GM23338 (cell line): ENCODE measurements around the gene ZNF638. TPM values are rescaled to one million over a fixed set of nuclear protein-coding genes. Genes with fewer than 3 reads are reported as not detected.

Experiments
- ATAC-seq: fragments of 200-7000 bp; cut with Tn5 transposase; 3 replicates; pipeline ENCODE4 v1.9.1; 2020
- DNase-seq: peaks from one replicate; pipeline ENCODE4 v3.0.0-alpha.2; 2015; ENCODE audit warnings: low spot score
- H2AFZ ChIP-seq: fragments of 200-600 bp; sonication (generic); 2 replicates; pipeline ENCODE4 v1.8.0; 2016; ENCODE audit warnings: antibody characterized with exemption, mild to moderate bottlenecking, moderate library complexity
- H3F3A ChIP-seq: fragments of 200-600 bp; sonication (generic); replicated peaks from 2 replicates; pipeline ENCODE4 v1.8.0; 2017; ENCODE audit warnings: antibody characterized with exemption, mixed run types, low read depth
- H3K27ac ChIP-seq: fragments of 200-600 bp; sonication (generic); 2 replicates; pipeline ENCODE4 v1.6.1; 2016; ENCODE audit warnings: low read depth
- H3K27me3 ChIP-seq: fragments of 200-600 bp; sonication (generic); 2 replicates; pipeline ENCODE4 v1.8.0; 2016; ENCODE audit warnings: mild to moderate bottlenecking, mixed run types, moderate library complexity; ENCODE audit not compliant: insufficient read depth
- H3K36me3 ChIP-seq: fragments of 200-600 bp; sonication (generic); 2 replicates; pipeline ENCODE4 v1.8.0; 2016; ENCODE audit warnings: mild to moderate bottlenecking; ENCODE audit not compliant: insufficient read depth
- H3K4me1 ChIP-seq: fragments of 200-600 bp; sonication (generic); 2 replicates; pipeline ENCODE4 v1.8.0; 2016; ENCODE audit warnings: mild to moderate bottlenecking, moderate library complexity; ENCODE audit not compliant: insufficient read depth
- H3K4me2 ChIP-seq: fragments of 200-600 bp; sonication (generic); 2 replicates; pipeline ENCODE4 v1.7.1; 2017; ENCODE audit warnings: mixed run types
- H3K4me3 ChIP-seq: fragments of 200-600 bp; sonication (generic); 2 replicates; pipeline ENCODE4 v1.6.1; 2016; ENCODE audit warnings: mixed run types
- H3K79me2 ChIP-seq: fragments of 200-600 bp; sonication (generic); replicated peaks from 2 replicates; pipeline ENCODE4 v1.8.0; 2017; ENCODE audit warnings: mild to moderate bottlenecking; ENCODE audit not compliant: insufficient read depth
- H3K9me2 ChIP-seq: fragments of 200-600 bp; sonication (generic); 2 replicates; pipeline ENCODE4 v1.8.0; 2017; ENCODE audit not compliant: insufficient read depth
- H4K20me1 ChIP-seq: fragments of 200-600 bp; sonication (generic); replicated peaks from 2 replicates; pipeline ENCODE4 v1.8.0; 2017; ENCODE audit warnings: mild to moderate bottlenecking; ENCODE audit not compliant: insufficient read depth
- H3K27ac Mint-ChIP-seq: 2 replicates; pipeline ENCODE4 v1.8.0; 2020; ENCODE audit warnings: inconsistent platforms, mild to moderate bottlenecking, moderate library complexity, mixed read lengths
- H3K27me3 Mint-ChIP-seq: 3 replicates; pipeline ENCODE4 v1.8.0; 2022; ENCODE audit warnings: low read depth, mild to moderate bottlenecking, moderate library complexity, mixed read lengths, inconsistent platforms; ENCODE audit not compliant: insufficient read depth, poor library complexity
- H3K36me3 Mint-ChIP-seq: 3 replicates; pipeline ENCODE4 v1.8.0; 2021; ENCODE audit warnings: low read depth, mild to moderate bottlenecking, inconsistent platforms, moderate library complexity, mixed read lengths
- H3K4me1 Mint-ChIP-seq: 3 replicates; pipeline ENCODE4 v1.8.0; 2020; ENCODE audit warnings: mild to moderate bottlenecking, inconsistent platforms, mixed read lengths
- H3K4me3 Mint-ChIP-seq: 3 replicates; pipeline ENCODE4 v1.8.0; 2021; ENCODE audit warnings: moderate library complexity, mild to moderate bottlenecking, inconsistent platforms, mixed read lengths
- H3K9me3 Mint-ChIP-seq: 3 replicates; pipeline ENCODE4 v1.8.0; 2020; ENCODE audit warnings: moderate library complexity, mild to moderate bottlenecking, inconsistent platforms, mixed read lengths
- EZH2 ChIP-seq: fragments of 200-600 bp; sonication (generic); IDR thresholded peaks from one replicate; pipeline ENCODE4 v1.8.0; 2017; ENCODE audit warnings: antibody characterized with exemption, mild to moderate bottlenecking, low read depth; ENCODE audit not compliant: unreplicated experiment
- JUNB ChIP-seq: IDR thresholded peaks from one replicate; pipeline ENCODE4 v1.6.1; 2016; ENCODE audit warnings: antibody characterized with exemption; ENCODE audit not compliant: unreplicated experiment
- NANOG ChIP-seq: IDR thresholded peaks from 2 replicates; pipeline ENCODE4 v1.6.1; 2016; ENCODE audit warnings: antibody characterized with exemption, borderline replicate concordance
- POLR2AphosphoS5 ChIP-seq: IDR thresholded peaks from 2 replicates; pipeline ENCODE4 v1.6.1; 2016; ENCODE audit warnings: antibody characterized with exemption, low read depth
- STAT1 ChIP-seq: IDR thresholded peaks from one replicate; pipeline ENCODE4 v1.6.1; 2016; ENCODE audit warnings: antibody characterized with exemption; ENCODE audit not compliant: unreplicated experiment
- ZNF114 ChIP-seq: fragments of 250-450 bp; sonication (Bioruptor Pico); IDR thresholded peaks from 2 replicates; pipeline ENCODE4 v1.5.0; 2020; ENCODE audit warnings: mild to moderate bottlenecking, moderate library complexity
- polyA plus RNA-seq: library from polyadenylated mRNA; unstranded; fragments of >200 nt; fragmentation: Nextera tagmentation; extraction: Ambion mirVana; gene quantifications from 2 replicates; pipeline ENCODE4 v1.2.1, GENCODE V29; 2016
- total RNA-seq: library from RNA; depleted of rRNA; stranded (reverse); fragments of >200 nt; shearing (Covaris generic); gene quantifications from 2 replicates; pipeline ENCODE4 v1.2.3, GENCODE V29; 2014
- TF ChIP-seq, protein P1 (sequence below): IDR thresholded peaks from one replicate; pipeline ENCODE4 v1.6.1; 2018; ENCODE audit warnings: antibody characterized with exemption; ENCODE audit not compliant: unreplicated experiment
- TF ChIP-seq, protein P2 (sequence below): fragments of 250-450 bp; sonication (Bioruptor Pico); IDR thresholded peaks from 2 replicates; pipeline ENCODE4 v1.5.0; 2020; ENCODE audit warnings: mild to moderate bottlenecking, moderate library complexity

Gene ZNF638
- total and polyA plus RNA-seq, 2 experiments from 2014 or later: 185 to 190 TPM

DNA sequence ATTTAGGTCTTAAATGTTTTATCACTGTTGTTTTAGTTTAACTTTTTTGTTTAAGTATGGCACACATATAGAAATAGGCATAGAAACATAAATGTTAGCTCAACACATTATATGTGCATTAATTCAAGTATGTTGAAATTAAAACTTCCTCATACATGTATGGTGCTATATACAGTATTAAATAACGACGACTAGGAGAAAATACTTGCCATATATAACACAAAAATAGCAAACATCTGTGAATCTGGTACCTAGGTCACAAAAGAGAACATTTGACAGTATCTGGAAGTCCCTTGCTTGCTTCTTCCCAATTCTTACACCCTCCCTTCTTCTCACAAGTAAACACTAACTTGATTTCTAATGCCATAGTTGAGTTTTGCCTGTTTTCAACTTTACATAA lies 38.4 kb downstream of the ZNF638 start (continued):
- TF ChIP-seq, protein P1, sequence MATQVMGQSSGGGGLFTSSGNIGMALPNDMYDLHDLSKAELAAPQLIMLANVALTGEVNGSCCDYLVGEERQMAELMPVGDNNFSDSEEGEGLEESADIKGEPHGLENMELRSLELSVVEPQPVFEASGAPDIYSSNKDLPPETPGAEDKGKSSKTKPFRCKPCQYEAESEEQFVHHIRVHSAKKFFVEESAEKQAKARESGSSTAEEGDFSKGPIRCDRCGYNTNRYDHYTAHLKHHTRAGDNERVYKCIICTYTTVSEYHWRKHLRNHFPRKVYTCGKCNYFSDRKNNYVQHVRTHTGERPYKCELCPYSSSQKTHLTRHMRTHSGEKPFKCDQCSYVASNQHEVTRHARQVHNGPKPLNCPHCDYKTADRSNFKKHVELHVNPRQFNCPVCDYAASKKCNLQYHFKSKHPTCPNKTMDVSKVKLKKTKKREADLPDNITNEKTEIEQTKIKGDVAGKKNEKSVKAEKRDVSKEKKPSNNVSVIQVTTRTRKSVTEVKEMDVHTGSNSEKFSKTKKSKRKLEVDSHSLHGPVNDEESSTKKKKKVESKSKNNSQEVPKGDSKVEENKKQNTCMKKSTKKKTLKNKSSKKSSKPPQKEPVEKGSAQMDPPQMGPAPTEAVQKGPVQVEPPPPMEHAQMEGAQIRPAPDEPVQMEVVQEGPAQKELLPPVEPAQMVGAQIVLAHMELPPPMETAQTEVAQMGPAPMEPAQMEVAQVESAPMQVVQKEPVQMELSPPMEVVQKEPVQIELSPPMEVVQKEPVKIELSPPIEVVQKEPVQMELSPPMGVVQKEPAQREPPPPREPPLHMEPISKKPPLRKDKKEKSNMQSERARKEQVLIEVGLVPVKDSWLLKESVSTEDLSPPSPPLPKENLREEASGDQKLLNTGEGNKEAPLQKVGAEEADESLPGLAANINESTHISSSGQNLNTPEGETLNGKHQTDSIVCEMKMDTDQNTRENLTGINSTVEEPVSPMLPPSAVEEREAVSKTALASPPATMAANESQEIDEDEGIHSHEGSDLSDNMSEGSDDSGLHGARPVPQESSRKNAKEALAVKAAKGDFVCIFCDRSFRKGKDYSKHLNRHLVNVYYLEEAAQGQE: no peak
- no peak for TF ChIP-seq STAT1
- no peak for TF ChIP-seq ZNF114 (CRISPR knock-in tag)

- H4K20me1 ChIP-seq: peaks cover 16% of the 10 kb centered on the region
- H3K27me3 Mint-ChIP-seq: peaks cover 3% of the 10 kb centered on the region
- H3K27ac Mint-ChIP-seq: no peak overlapping the region
- no peak overlapping the region for H3K4me2 ChIP-seq
- DNase-seq (no peak), ATAC-seq (no peak)
- H3K36me3 ChIP-seq: peaks cover 36% of the 10 kb centered on the region; the same call in 1 of the 2 replicates
- no peaks in the 10 kb centered on the region for H3F3A ChIP-seq
- H3K4me1 ChIP-seq: no peaks in the 10 kb centered on the region
- TF ChIP-seq EZH2 (no peak), ZNF114 (CRISPR knock-in tag) (no peak), POLR2AphosphoS5 (no peak), STAT1 (no peak), JUNB (no peak), NANOG (no peak)
- TF ChIP-seq, protein P2, sequence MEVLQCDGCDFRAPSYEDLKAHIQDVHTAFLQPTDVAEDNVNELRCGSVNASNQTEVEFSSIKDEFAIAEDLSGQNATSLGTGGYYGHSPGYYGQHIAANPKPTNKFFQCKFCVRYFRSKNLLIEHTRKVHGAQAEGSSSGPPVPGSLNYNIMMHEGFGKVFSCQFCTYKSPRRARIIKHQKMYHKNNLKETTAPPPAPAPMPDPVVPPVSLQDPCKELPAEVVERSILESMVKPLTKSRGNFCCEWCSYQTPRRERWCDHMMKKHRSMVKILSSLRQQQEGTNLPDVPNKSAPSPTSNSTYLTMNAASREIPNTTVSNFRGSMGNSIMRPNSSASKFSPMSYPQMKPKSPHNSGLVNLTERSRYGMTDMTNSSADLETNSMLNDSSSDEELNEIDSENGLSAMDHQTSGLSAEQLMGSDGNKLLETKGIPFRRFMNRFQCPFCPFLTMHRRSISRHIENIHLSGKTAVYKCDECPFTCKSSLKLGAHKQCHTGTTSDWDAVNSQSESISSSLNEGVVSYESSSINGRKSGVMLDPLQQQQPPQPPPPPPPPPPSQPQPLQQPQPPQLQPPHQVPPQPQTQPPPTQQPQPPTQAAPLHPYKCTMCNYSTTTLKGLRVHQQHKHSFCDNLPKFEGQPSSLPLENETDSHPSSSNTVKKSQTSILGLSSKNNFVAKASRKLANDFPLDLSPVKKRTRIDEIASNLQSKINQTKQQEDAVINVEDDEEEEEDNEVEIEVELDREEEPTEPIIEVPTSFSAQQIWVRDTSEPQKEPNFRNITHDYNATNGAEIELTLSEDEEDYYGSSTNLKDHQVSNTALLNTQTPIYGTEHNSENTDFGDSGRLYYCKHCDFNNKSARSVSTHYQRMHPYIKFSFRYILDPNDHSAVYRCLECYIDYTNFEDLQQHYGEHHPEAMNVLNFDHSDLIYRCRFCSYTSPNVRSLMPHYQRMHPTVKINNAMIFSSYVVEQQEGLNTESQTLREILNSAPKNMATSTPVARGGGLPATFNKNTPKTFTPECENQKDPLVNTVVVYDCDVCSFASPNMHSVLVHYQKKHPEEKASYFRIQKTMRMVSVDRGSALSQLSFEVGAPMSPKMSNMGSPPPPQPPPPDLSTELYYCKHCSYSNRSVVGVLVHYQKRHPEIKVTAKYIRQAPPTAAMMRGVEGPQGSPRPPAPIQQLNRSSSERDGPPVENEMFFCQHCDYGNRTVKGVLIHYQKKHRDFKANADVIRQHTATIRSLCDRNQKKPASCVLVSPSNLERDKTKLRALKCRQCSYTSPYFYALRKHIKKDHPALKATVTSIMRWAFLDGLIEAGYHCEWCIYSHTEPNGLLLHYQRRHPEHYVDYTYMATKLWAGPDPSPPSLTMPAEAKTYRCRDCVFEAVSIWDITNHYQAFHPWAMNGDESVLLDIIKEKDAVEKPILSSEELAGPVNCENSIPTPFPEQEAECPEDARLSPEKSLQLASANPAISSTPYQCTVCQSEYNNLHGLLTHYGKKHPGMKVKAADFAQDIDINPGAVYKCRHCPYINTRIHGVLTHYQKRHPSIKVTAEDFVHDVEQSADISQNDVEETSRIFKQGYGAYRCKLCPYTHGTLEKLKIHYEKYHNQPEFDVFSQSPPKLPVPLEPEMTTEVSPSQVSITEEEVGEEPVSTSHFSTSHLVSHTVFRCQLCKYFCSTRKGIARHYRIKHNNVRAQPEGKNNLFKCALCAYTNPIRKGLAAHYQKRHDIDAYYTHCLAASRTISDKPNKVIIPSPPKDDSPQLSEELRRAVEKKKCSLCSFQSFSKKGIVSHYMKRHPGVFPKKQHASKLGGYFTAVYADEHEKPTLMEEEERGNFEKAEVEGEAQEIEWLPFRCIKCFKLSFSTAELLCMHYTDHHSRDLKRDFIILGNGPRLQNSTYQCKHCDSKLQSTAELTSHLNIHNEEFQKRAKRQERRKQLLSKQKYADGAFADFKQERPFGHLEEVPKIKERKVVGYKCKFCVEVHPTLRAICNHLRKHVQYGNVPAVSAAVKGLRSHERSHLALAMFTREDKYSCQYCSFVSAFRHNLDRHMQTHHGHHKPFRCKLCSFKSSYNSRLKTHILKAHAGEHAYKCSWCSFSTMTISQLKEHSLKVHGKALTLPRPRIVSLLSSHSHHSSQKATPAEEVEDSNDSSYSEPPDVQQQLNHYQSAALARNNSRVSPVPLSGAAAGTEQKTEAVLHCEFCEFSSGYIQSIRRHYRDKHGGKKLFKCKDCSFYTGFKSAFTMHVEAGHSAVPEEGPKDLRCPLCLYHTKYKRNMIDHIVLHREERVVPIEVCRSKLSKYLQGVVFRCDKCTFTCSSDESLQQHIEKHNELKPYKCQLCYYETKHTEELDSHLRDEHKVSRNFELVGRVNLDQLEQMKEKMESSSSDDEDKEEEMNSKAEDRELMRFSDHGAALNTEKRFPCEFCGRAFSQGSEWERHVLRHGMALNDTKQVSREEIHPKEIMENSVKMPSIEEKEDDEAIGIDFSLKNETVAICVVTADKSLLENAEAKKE (CRISPR knock-in tag): no peak
- H3K4me3 ChIP-seq: no peak overlapping the region
- H3K36me3 Mint-ChIP-seq: peaks cover 41% of the 10 kb centered on the region
- no peak overlapping the region for H2AFZ ChIP-seq
- no peaks in the 10 kb centered on the region for H3K4me1 Mint-ChIP-seq
- no peaks in the 10 kb centered on the region for H3K9me2 ChIP-seq
- no peak overlapping the region for H3K4me3 Mint-ChIP-seq
- no peaks in the 10 kb centered on the region for H3K27me3 ChIP-seq
- H3K9me3 Mint-ChIP-seq: no peaks in the 10 kb centered on the region
- H3K79me2 ChIP-seq: peaks cover 28% of the 10 kb centered on the region; the same call in 1 of the 2 replicates
- H3K27ac ChIP-seq: peak overlapping the region; percentile 33; the same call in 1 of the 2 replicates
These were observed 40.5 kb downstream of the ZNF638 start for GRCh38 chr2:71372042-71372441.
